Loucy (cell line): ENCODE results near the gene HCFC1.

Source experiments
- CTCF ChIP-seq: fragments of 200-600 bp; sonication (generic); conservative IDR thresholded peaks from 2 replicates; pipeline ENCODE4 v1.5.1; 2014; ENCODE audit warnings: mild to moderate bottlenecking, antibody characterized with exemption, low read length
- EZH2phosphoT487 ChIP-seq: fragments of 200-600 bp; IDR thresholded peaks from 2 replicates; pipeline ENCODE4 v1.6.1; 2018; ENCODE audit warnings: antibody characterized with exemption, mild to moderate bottlenecking, moderate library complexity, borderline replicate concordance

- TF ChIP-seq CTCF = no peak
- TF ChIP-seq EZH2phosphoT487 = no peak
These were observed 30.0 kb downstream of the HCFC1 start for GRCh38 chrX:153941336-153942252.
